Hair follicle dermal papilla cell (primary cell): ENCODE results near the gene FOXD4. TPM values are rescaled to one million over a fixed set of nuclear protein-coding genes. Genes with fewer than 3 reads are reported as not detected.

Experiments used
- total RNA-seq: library from RNA; depleted of rRNA; stranded (reverse); fragments of >200 nt; gene quantifications from 2 replicates; pipeline ENCODE4 v1.2.3, GENCODE V29; 2012

The FOXD4 gene
- 0.16 and 0.24 TPM in 2 replicates for total RNA-seq

DNA sequence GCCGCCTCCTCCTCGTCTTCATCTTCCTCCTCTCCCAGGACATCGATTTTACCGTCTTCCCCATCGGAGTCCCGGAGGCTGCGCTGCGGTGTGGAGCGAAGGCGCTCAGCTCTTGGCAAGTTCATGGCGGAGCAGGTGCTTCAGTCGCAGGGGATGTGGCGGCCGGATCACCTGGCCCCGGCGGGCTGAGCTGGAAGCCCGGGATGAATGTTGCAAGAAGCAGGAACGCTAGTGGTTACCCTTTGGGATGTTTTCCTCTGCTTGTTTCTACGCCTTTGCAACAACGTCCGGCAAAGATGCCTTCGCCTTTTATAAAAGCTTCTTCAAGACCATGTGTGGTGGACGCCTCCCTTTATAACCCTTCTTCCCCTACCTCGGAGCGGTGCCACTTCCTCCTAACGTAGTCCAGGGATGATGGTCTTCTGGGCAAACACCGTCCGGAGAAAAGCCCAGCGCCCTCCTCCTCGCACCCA is at the start of gene FOXD4:
TSS of gene FOXD4 (minus strand) at position 423 of the 473 bp plus-strand sequence. CDS start at position 125, 298 bp downstream.

Other genes with a start within 250 kb of the FOXD4 start
- 3.6 and 4.7 TPM in 2 replicates for gene WASHC1, start 89.0 kb downstream of the FOXD4 start, total RNA-seq
- gene ZNG1A, start 60.6 kb upstream of the FOXD4 start, total RNA-seq = 13.6 and 15.1 TPM in 2 replicates
- gene DOCK8, start 96.4 kb upstream of the FOXD4 start, total RNA-seq = 0.12 and 0.16 TPM in 2 replicates